ENCODE results near the gene PTPRE.

DNA sequence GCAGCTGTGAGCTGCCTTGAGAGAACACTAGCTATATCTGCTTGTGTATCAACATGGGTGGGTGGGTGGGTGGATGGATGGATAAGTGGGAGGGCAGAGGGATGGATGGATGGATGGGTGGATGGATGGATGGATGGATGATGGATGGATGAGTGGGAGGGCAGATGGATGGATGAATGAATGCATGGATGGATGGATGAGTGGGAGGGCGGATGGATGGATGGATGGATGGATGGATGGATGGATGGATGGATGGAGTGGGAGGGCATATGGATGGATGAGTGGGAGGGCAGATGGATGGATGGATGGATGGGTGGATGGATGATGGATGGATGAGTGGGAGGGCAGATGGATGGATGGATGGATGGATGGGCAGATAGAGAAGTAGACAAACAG, 143.2 kb downstream of the PTPRE start:
- TF ChIP-seq GATA3 (IDR thresholded peaks at IDR 0.05; ENCODE audit: low read depth, low read length), result no peak
- TF ChIP-seq GATA2 (IDR thresholded peaks at IDR 0.05; ENCODE audit: low read depth, low read length), result no peak

Data from SH-SY5Y (cell line).